Smooth muscle cell (in vitro differentiated cells): ENCODE results near the gene CPXM2. TPM values are rescaled to one million over a fixed set of nuclear protein-coding genes. Genes with fewer than 3 reads are reported as not detected.

ENCODE experiments used
- DNase-seq: peaks from one replicate; lab custom pipeline; 2025; ENCODE audit not compliant: unreplicated experiment; lab: John Stamatoyannopoulos, UW
- H2AFZ ChIP-seq: fragments of 200-600 bp; sonication (generic); 2 replicates; pipeline ENCODE4 v1.6.0; 2016; ENCODE audit warnings: antibody characterized with exemption, low read depth, mild to moderate bottlenecking
- H3F3A ChIP-seq: fragments of 200-600 bp; sonication (generic); 2 replicates; pipeline ENCODE4 v1.6.0; 2017; ENCODE audit warnings: antibody characterized with exemption, low read depth
- H3K27ac ChIP-seq: fragments of 200-600 bp; sonication (generic); 2 replicates; pipeline ENCODE4 v1.5.1; 2016; ENCODE audit warnings: low read depth, mild to moderate bottlenecking
- H3K27me3 ChIP-seq: fragments of 200-600 bp; sonication (generic); 2 replicates; pipeline ENCODE4 v1.6.1; 2016; ENCODE audit warnings: low read depth, mild to moderate bottlenecking
- H3K36me3 ChIP-seq: fragments of 200-600 bp; sonication (generic); 2 replicates; pipeline ENCODE4 v1.5.1; 2016; ENCODE audit warnings: low read depth
- H3K4me1 ChIP-seq: fragments of 200-600 bp; sonication (generic); 2 replicates; pipeline ENCODE4 v1.5.1; 2016; ENCODE audit warnings: low read depth
- H3K4me2 ChIP-seq: fragments of 200-600 bp; sonication (generic); 2 replicates; pipeline ENCODE4 v1.6.0; 2016; ENCODE audit warnings: mild to moderate bottlenecking
- H3K4me3 ChIP-seq: fragments of 200-600 bp; sonication (generic); 2 replicates; pipeline ENCODE4 v1.5.1; 2016; ENCODE audit warnings: mild to moderate bottlenecking
- H3K79me2 ChIP-seq: fragments of 200-600 bp; sonication (generic); 2 replicates; pipeline ENCODE4 v1.6.0; 2016; ENCODE audit warnings: low read depth, mild to moderate bottlenecking
- H3K9ac ChIP-seq: fragments of 200-600 bp; sonication (generic); 2 replicates; pipeline ENCODE4 v1.6.0; 2016; ENCODE audit warnings: low read depth
- H3K9me3 ChIP-seq: fragments of 200-600 bp; sonication (generic); replicated peaks from 2 replicates; pipeline ENCODE4 v1.5.1; 2016; ENCODE audit warnings: low read depth
- H4K20me1 ChIP-seq: fragments of 200-600 bp; sonication (generic); 2 replicates; pipeline ENCODE4 v1.6.0; 2016; ENCODE audit warnings: low read depth
- CTCF ChIP-seq: fragments of 200-600 bp; sonication (generic); IDR thresholded peaks from 2 replicates; pipeline ENCODE4 v1.5.1; 2017; ENCODE audit warnings: borderline replicate concordance, mild to moderate bottlenecking, antibody characterized with exemption; ENCODE audit not compliant: insufficient read depth, poor library complexity, severe bottlenecking
- WGBS: methylation state at CpG from one replicate; pipeline ENCODE4 v1.1.7; 2016; ENCODE audit warnings: low lambda C conversion rate; 5-methylcytosine and 5-hydroxymethylcytosine counted together
- polyA plus RNA-seq: library from polyadenylated mRNA; unstranded; fragments of >200 nt; fragmentation: Nextera tagmentation; extraction: Ambion mirVana; gene quantifications from 2 replicates; pipeline ENCODE4 v1.2.1, GENCODE V29; 2016
- total RNA-seq: library from RNA; depleted of rRNA; stranded (reverse); fragments of >200 nt; gene quantifications from 2 replicates; pipeline ENCODE4 v1.2.3, GENCODE V29; 2014

Gene CPXM2
- total and polyA plus RNA-seq, 2 experiments from 2014 or later: 31.2 to 65.5 TPM

- H3K9me3 ChIP-seq: no peaks in the 10 kb centered on the region
- no peak for DNase-seq
- no peak for TF ChIP-seq CTCF
- no peaks in the 10 kb centered on the region for H4K20me1 ChIP-seq
- H3K36me3 ChIP-seq: no peaks in the 10 kb centered on the region
- H3K9ac ChIP-seq: no peak overlapping the region
- peak overlapping the region; percentile 90 for H3K27ac ChIP-seq
- H3K79me2 ChIP-seq: no peaks in the 10 kb centered on the region
- 94% methylated on average over 19 of the region's 19 CpGs for WGBS
- H2AFZ ChIP-seq: no peak overlapping the region
- peak overlapping the region; percentile 0 for H3K4me2 ChIP-seq
- peaks cover 4% of the 10 kb centered on the region for H3K4me1 ChIP-seq
- no peaks in the 10 kb centered on the region for H3F3A ChIP-seq
- no peaks in the 10 kb centered on the region for H3K27me3 ChIP-seq
- no peak overlapping the region for H3K4me3 ChIP-seq
Measured at GRCh38 chr10:123857616-123858015, 34.0 kb downstream of the CPXM2 start.

DNA sequence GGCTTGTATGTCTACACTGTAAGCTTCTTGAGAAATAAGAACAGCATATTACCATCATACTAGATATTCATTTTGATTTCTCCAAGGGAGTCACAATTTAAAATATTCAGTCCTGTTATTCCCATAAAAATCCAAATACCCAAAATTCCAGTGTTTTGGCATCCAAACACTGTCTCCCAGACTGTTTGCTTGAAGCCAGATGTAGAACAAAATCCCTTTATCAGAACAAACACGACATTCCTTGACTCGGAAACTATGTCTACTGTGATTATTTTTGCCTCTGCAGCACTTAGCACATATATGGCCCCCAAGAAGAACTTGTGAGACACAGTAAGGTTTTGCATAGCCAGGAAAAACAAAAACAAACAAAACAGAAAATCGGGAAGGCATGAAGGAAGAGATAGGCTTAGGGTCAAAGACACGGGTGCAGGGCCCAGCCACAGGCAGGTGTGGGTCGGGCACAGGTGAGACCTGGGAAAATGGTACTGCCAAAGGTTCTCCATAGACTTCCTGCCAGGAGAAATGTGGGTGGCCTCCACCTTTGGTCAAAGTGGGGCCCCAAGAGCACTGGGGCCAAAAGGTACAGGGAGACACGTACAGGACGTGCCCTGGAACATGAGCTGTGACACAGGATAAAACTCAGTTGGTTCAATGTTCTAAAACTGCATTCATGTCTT, 36.5 kb downstream of the CPXM2 start:
- no peaks in the 10 kb centered on the region for H3K79me2 ChIP-seq
- DNase-seq: no peak
- H3K4me2 ChIP-seq: peak overlapping the region; percentile 64
- H3K27ac ChIP-seq: peak overlapping the region; percentile 71
- no peaks in the 10 kb centered on the region for H4K20me1 ChIP-seq
- no peaks in the 10 kb centered on the region for H3K9me3 ChIP-seq
- no peaks in the 10 kb centered on the region for H3K27me3 ChIP-seq
- peak overlapping the region; percentile 35 for H3K9ac ChIP-seq
- H2AFZ ChIP-seq: no peak overlapping the region
- peaks cover 4% of the 10 kb centered on the region for H3K4me1 ChIP-seq
- H3F3A ChIP-seq: no peaks in the 10 kb centered on the region
- no peaks in the 10 kb centered on the region for H3K36me3 ChIP-seq
- no peak overlapping the region for H3K4me3 ChIP-seq
- no peak for TF ChIP-seq CTCF
- 53% methylated on average over 7 of the region's 7 CpGs for WGBS

GRCh38 chr10:123854498-123854897, 37.1 kb downstream of the CPXM2 start:
- WGBS: 63% methylated on average over 7 of the region's 7 CpGs
- Histone ChIP-seq H3K4me2 (peak overlapping the region; percentile 64), H3F3A (no peaks in the 10 kb centered on the region), H2AFZ (no peak overlapping the region), H3K9me3 (no peaks in the 10 kb centered on the region), H3K36me3 (no peaks in the 10 kb centered on the region), H3K27me3 (no peaks in the 10 kb centered on the region), H3K9ac (no peak overlapping the region), H3K4me1 (peaks cover 4% of the 10 kb centered on the region), H3K4me3 (no peak overlapping the region), H3K27ac (peak overlapping the region; percentile 71), H3K79me2 (no peaks in the 10 kb centered on the region), H4K20me1 (no peaks in the 10 kb centered on the region)
- no peak for DNase-seq
- no peak for TF ChIP-seq CTCF

- H3K4me2 ChIP-seq: no peak overlapping the region
- 50% methylated on average over 4 of the region's 4 CpGs for WGBS
- peaks cover 4% of the 10 kb centered on the region for H3K4me1 ChIP-seq
- TF ChIP-seq CTCF: no peak
- no peak overlapping the region for H3K27ac ChIP-seq
- no peaks in the 10 kb centered on the region for H3K36me3 ChIP-seq
- no peaks in the 10 kb centered on the region for H3K9me3 ChIP-seq
- DNase-seq: no peak
- no peaks in the 10 kb centered on the region for H3F3A ChIP-seq
- no peaks in the 10 kb centered on the region for H4K20me1 ChIP-seq
- no peaks in the 10 kb centered on the region for H3K79me2 ChIP-seq
- H3K4me3 ChIP-seq: no peak overlapping the region
- no peaks in the 10 kb centered on the region for H3K27me3 ChIP-seq
- no peak overlapping the region for H3K9ac ChIP-seq
- no peak overlapping the region for H2AFZ ChIP-seq
Measured at GRCh38 chr10:123854003-123854402, 37.6 kb downstream of the CPXM2 start.
